ENCODE measurements around the gene SLC25A30.

Gene SLC25A30

DNA sequence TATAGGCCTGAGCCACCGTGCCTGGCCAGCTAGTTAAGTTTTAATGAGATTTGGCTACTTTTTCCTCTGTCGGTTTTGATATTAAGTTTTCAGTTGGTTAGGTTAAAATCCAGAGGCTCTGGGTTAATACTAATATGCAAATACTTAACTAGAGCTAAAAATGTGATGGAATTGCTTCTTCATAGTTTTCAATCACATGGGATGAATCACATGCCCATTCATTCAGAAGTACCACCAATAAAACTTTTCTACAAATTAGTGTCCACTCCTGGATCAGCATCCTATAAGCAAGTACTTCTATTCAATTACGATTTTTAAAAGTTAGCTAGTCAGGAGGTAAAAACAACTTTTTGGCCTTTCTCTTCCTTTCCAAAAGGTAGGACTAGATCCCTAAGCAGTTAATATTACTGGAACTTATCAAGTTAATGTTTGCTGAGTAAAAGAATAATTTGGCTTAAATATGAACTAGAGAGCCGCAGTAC lies 4.3 kb downstream of the SLC25A30 start:
- Histone ChIP-seq H3K4me1 (ENCODE audit: insufficient read depth, low read length) (peaks cover 30% of the 10 kb centered on the region), H3K79me2 (ENCODE audit: insufficient read depth, low read length) (peaks cover 4% of the 10 kb centered on the region; the same call in 1 of the 2 replicates), H2AFZ (ENCODE audit: low read depth, low read length) (no peak overlapping the region), H4K20me1 (ENCODE audit: insufficient read depth, low read length) (no peaks in the 10 kb centered on the region), H3K27ac (ENCODE audit: low read length) (no peak overlapping the region), H3K9ac (ENCODE audit: low read depth, low read length) (no peak overlapping the region), H3K9me3 (ENCODE audit: insufficient read depth, low read length, severe bottlenecking) (no peaks in the 10 kb centered on the region), H3K27me3 (ENCODE audit: insufficient read depth, low read length, poor library complexity) (peaks cover 5% of the 10 kb centered on the region), H3K4me3 (ENCODE audit: low read depth in 1 of 2, low read length in 2 of 2) (no peak overlapping the region), H3K4me2 (ENCODE audit: insufficient read depth, low read length) (no peak overlapping the region), H3K36me3 (ENCODE audit: insufficient read depth, low read length) (no peaks in the 10 kb centered on the region)
- DNase-seq: no peak
- ATAC-seq (ENCODE audit: insufficient read depth, low read depth): no peak
- no peak for TF ChIP-seq EZH2 (IDR thresholded peaks at IDR 0.05; ENCODE audit: borderline replicate concordance, low read depth, low read length, severe bottlenecking)
- TF ChIP-seq, protein P1, sequence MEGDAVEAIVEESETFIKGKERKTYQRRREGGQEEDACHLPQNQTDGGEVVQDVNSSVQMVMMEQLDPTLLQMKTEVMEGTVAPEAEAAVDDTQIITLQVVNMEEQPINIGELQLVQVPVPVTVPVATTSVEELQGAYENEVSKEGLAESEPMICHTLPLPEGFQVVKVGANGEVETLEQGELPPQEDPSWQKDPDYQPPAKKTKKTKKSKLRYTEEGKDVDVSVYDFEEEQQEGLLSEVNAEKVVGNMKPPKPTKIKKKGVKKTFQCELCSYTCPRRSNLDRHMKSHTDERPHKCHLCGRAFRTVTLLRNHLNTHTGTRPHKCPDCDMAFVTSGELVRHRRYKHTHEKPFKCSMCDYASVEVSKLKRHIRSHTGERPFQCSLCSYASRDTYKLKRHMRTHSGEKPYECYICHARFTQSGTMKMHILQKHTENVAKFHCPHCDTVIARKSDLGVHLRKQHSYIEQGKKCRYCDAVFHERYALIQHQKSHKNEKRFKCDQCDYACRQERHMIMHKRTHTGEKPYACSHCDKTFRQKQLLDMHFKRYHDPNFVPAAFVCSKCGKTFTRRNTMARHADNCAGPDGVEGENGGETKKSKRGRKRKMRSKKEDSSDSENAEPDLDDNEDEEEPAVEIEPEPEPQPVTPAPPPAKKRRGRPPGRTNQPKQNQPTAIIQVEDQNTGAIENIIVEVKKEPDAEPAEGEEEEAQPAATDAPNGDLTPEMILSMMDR (IDR thresholded peaks at IDR 0.05; ENCODE audit: borderline replicate concordance, extremely low read depth, low read length, poor library complexity, severe bottlenecking): no peak

DNA sequence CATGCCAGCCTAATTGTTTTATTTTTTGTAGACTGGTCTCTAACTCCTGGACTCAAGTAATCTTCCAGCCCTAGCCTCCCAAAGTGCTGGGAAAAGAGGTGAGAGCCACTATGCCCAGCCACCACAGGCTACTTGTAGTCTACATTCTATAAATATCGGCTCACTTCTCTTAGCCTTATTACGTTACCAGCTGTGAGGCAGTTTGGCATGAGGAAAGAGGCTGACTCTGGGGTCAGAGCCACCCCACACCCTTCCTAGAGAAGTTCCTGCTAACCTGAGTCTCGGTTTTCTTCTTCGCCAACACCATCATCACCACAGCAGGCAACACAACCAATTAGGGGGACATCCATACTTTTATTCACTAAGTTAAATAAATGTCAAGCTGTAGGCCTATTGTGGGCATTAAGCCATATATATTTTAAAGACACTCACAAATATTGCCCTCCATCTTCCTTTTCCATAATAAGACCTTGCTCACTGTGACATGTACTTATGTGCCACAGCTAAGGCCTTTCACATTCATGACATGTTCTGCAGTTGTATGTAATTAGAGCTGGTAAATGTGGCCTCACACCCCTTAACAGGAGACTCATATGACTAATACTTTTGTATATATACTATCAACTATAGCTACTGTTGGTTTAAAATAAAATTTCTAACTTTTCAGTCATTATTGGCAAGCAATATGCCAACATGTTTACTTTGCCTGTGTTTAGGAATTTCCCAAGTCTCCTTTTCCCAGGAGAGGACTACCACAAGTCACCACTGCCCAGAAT lies 5.7 kb downstream of the SLC25A30 start:
- Histone ChIP-seq H3K36me3 (ENCODE audit: insufficient read depth, low read length) (peaks cover 10% of the 10 kb centered on the region; the same call in 1 of the 2 replicates), H2AFZ (ENCODE audit: low read depth, low read length) (no peak overlapping the region), H3K27ac (ENCODE audit: low read length) (no peak overlapping the region), H3K4me3 (ENCODE audit: low read depth in 1 of 2, low read length in 2 of 2) (no peak overlapping the region), H3K9me3 (ENCODE audit: insufficient read depth, low read length, severe bottlenecking) (no peaks in the 10 kb centered on the region), H3K4me1 (ENCODE audit: insufficient read depth, low read length) (peaks cover 18% of the 10 kb centered on the region), H3K4me2 (ENCODE audit: insufficient read depth, low read length) (no peak overlapping the region), H3K79me2 (ENCODE audit: insufficient read depth, low read length) (peaks cover 4% of the 10 kb centered on the region; the same call in 1 of the 2 replicates), H3K9ac (ENCODE audit: low read depth, low read length) (no peak overlapping the region), H4K20me1 (ENCODE audit: insufficient read depth, low read length) (no peaks in the 10 kb centered on the region), H3K27me3 (ENCODE audit: insufficient read depth, low read length, poor library complexity) (no peaks in the 10 kb centered on the region)
- DNase-seq (no peak), ATAC-seq (ENCODE audit: insufficient read depth, low read depth) (no peak)
- no peak for TF ChIP-seq EZH2 (IDR thresholded peaks at IDR 0.05; ENCODE audit: borderline replicate concordance, low read depth, low read length, severe bottlenecking)
- TF ChIP-seq, protein P1 (IDR thresholded peaks at IDR 0.05; ENCODE audit: borderline replicate concordance, extremely low read depth, low read length, poor library complexity, severe bottlenecking): no peak

DNA sequence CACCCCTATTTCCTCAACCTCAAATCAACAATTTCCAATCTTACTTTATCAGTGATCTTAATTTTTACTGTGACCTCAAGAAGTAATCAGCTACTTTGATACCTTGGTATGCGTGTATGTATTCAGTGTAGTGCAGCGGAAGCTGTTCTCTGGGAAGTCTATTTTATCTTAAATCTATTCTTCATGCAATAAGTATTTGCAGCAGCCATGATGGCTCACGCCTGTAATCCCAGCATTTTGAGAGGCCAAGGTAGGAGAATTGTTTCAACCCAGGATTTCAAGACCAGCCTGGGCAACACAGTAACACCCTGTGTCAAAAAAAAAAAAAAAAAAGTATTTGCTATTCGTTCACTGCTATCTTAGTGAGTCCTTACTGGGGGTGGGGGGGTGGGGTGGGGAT lies 6.5 kb downstream of the SLC25A30 start:
- Histone ChIP-seq H3K79me2 (ENCODE audit: insufficient read depth, low read length) (peaks cover 4% of the 10 kb centered on the region; the same call in 1 of the 2 replicates), H4K20me1 (ENCODE audit: insufficient read depth, low read length) (no peaks in the 10 kb centered on the region), H3K4me3 (ENCODE audit: low read depth in 1 of 2, low read length in 2 of 2) (no peak overlapping the region), H2AFZ (ENCODE audit: low read depth, low read length) (no peak overlapping the region), H3K9me3 (ENCODE audit: insufficient read depth, low read length, severe bottlenecking) (no peaks in the 10 kb centered on the region), H3K27ac (ENCODE audit: low read length) (no peak overlapping the region), H3K27me3 (ENCODE audit: insufficient read depth, low read length, poor library complexity) (no peaks in the 10 kb centered on the region), H3K9ac (ENCODE audit: low read depth, low read length) (no peak overlapping the region), H3K4me2 (ENCODE audit: insufficient read depth, low read length) (no peak overlapping the region), H3K36me3 (ENCODE audit: insufficient read depth, low read length) (peaks cover 13% of the 10 kb centered on the region; the same call in 1 of the 2 replicates), H3K4me1 (ENCODE audit: insufficient read depth, low read length) (peaks cover 9% of the 10 kb centered on the region)
- TF ChIP-seq, protein P1 (IDR thresholded peaks at IDR 0.05; ENCODE audit: borderline replicate concordance, extremely low read depth, low read length, poor library complexity, severe bottlenecking): no peak
- no peak for TF ChIP-seq EZH2 (IDR thresholded peaks at IDR 0.05; ENCODE audit: borderline replicate concordance, low read depth, low read length, severe bottlenecking)
- ATAC-seq (ENCODE audit: insufficient read depth, low read depth): no peak
- DNase-seq: no peak
